Suprapubic skin (tissue), 4 donors: ENCODE measurements around the gene STK10.

Source experiments
- EP300 ChIP-seq: sonication (generic); formaldehyde crosslinking; IDR thresholded peaks from one replicate; pipeline ENCODE4 v1.6.1; 2017; ENCODE audit warnings: antibody characterized with exemption
- POLR2A ChIP-seq, 2 donors: fragments of 450-650 bp; IDR thresholded peaks; one replicate each; pipeline ENCODE4 v1.6.1; 2017; ENCODE audit warnings: antibody characterized with exemption in 2 of 2, mild to moderate bottlenecking in 2 of 2, moderate library complexity in 2 of 2
- POLR2AphosphoS5 ChIP-seq, 3 donors: sonication (generic); formaldehyde crosslinking; IDR thresholded peaks; one replicate each; pipeline ENCODE4 v1.6.1; 2017; ENCODE audit warnings: antibody characterized with exemption in 3 of 3
- TF ChIP-seq, protein P1 (sequence below), 2 donors: fragments of 200-600 bp in 1 of 2; fragments of 450-650 bp in 1 of 2; sonication (generic) in 1 of 2; IDR thresholded peaks; one replicate each; pipeline ENCODE4 v1.5.1; 2016 to 2019; ENCODE audit warnings: antibody characterized with exemption in 2 of 2, mild to moderate bottlenecking in 1 of 2, moderate library complexity in 1 of 2

GRCh38 chr5:172235132-172235780 is 47.2 kb upstream of the STK10 start:
- no peak for TF ChIP-seq POLR2A (IDR thresholded peaks at IDR 0.05)
- TF ChIP-seq, protein P1, sequence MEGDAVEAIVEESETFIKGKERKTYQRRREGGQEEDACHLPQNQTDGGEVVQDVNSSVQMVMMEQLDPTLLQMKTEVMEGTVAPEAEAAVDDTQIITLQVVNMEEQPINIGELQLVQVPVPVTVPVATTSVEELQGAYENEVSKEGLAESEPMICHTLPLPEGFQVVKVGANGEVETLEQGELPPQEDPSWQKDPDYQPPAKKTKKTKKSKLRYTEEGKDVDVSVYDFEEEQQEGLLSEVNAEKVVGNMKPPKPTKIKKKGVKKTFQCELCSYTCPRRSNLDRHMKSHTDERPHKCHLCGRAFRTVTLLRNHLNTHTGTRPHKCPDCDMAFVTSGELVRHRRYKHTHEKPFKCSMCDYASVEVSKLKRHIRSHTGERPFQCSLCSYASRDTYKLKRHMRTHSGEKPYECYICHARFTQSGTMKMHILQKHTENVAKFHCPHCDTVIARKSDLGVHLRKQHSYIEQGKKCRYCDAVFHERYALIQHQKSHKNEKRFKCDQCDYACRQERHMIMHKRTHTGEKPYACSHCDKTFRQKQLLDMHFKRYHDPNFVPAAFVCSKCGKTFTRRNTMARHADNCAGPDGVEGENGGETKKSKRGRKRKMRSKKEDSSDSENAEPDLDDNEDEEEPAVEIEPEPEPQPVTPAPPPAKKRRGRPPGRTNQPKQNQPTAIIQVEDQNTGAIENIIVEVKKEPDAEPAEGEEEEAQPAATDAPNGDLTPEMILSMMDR (IDR thresholded peaks at IDR 0.05), result no peak
- no peak for TF ChIP-seq EP300
- no peak for TF ChIP-seq POLR2AphosphoS5 (IDR thresholded peaks at IDR 0.05)
